HG03139 (cell line): ENCODE data around the gene PAWR.
"Not testable (repeated sequence)": the region's sequence is repeated elsewhere in the genome, so short reads cannot be mapped to it uniquely, and the experiment has no call there.

Experiments
- ATAC-seq: cut with Tn5 transposase; IDR thresholded peaks from one replicate; pipeline ENCODE4 v1.9.1; 2021; ENCODE audit not compliant: unreplicated experiment

PAWR gene

GRCh38 chr12:79596719-79597350 lies 93.9 kb downstream of the PAWR start:
- ATAC-seq, result no peak

GRCh38 chr12:79595273-79595672 lies 95.5 kb downstream of the PAWR start:
- no peak for ATAC-seq

GRCh38 chr12:79592865-79593264 lies 97.9 kb downstream of the PAWR start:
- ATAC-seq, result no peak

GRCh38 chr12:79591988-79592387 lies 98.8 kb downstream of the PAWR start:
- no peak for ATAC-seq

GRCh38 chr12:79590751-79591150 lies 100.0 kb downstream of the PAWR start:
- ATAC-seq, result no peak

GRCh38 chr12:79587368-79587767 lies 103.4 kb downstream of the PAWR start:
- no peak for ATAC-seq

GRCh38 chr12:79585147-79585546 lies 105.6 kb downstream of the PAWR start:
- ATAC-seq, result no peak

GRCh38 chr12:79573820-79574219 lies 116.9 kb downstream of the PAWR start:
- no peak for ATAC-seq

GRCh38 chr12:79569679-79570078 lies 121.1 kb downstream of the PAWR start:
- ATAC-seq, result no peak

- no peak for ATAC-seq
These were observed 123.6 kb downstream of the PAWR start for GRCh38 chr12:79567175-79567563.

GRCh38 chr12:79566452-79567174 lies 124.2 kb downstream of the PAWR start:
- ATAC-seq, result no peak

- ATAC-seq, result not testable (repeated sequence)
These were observed 125.9 kb downstream of the PAWR start for GRCh38 chr12:79564727-79565350.

- ATAC-seq, result no peak
These were observed 127.6 kb downstream of the PAWR start for GRCh38 chr12:79563021-79563740.

- no peak for ATAC-seq
These were observed 129.2 kb downstream of the PAWR start for GRCh38 chr12:79561401-79562132.

- no peak for ATAC-seq
These were observed 130.4 kb downstream of the PAWR start for GRCh38 chr12:79560225-79560889.

GRCh38 chr12:79559591-79559990 lies 131.2 kb downstream of the PAWR start:
- ATAC-seq, result no peak

GRCh38 chr12:79558924-79559469 lies 131.8 kb downstream of the PAWR start:
- no peak for ATAC-seq

- no peak for ATAC-seq
These were observed 133.0 kb downstream of the PAWR start for GRCh38 chr12:79557690-79558315.

GRCh38 chr12:79555028-79555925 lies 135.5 kb downstream of the PAWR start:
- no peak for ATAC-seq
